Stomach (tissue), 9 donors: ENCODE results near the gene DNAI4. TPM values are rescaled to one million over a fixed set of nuclear protein-coding genes. Genes with fewer than 3 reads are reported as not detected.

ENCODE experiments used
- DNase-seq, 2 donors: peaks; one replicate each; pipeline versions ENCODE4 v3.0.0 to v3.0.0-alpha.2; 2013 to 2019
- H3K27ac ChIP-seq, 5 donors: fragments of 200-600 bp in 4 of 5; sonication (generic) in 4 of 5; one replicate each; pipeline ENCODE4 v1.5.1; 2013 to 2019; ENCODE audit warnings: mild to moderate bottlenecking in 1 of 5, moderate library complexity in 1 of 5
- H3K27me3 ChIP-seq, 3 donors: fragments of 200-600 bp; sonication (generic); one replicate each; pipeline ENCODE4 v1.5.1; 2017 to 2019; ENCODE audit warnings: mixed run types in 1 of 3
- H3K36me3 ChIP-seq, 4 donors: fragments of 200-600 bp; sonication (generic); 1 replicate in 3 of 4; 2 replicates in 1 of 4; pipeline ENCODE4 v1.5.1; 2016 to 2019
- H3K4me1 ChIP-seq, 4 donors: fragments of 200-600 bp; sonication (generic); one replicate each; pipeline ENCODE4 v1.5.1; 2016 to 2019
- H3K4me3 ChIP-seq, 4 donors: fragments of 200-600 bp; sonication (generic) in 3 of 4; one replicate each; pipeline ENCODE4 v1.5.1; 2016 to 2019; ENCODE audit warnings: mild to moderate bottlenecking in 1 of 4
- H3K9me3 ChIP-seq, 4 donors: fragments of 200-600 bp; sonication (generic); one replicate each; pipeline ENCODE4 v1.5.1; 2016 to 2019
- CTCF ChIP-seq, 7 experiments: fragments of 450-650 bp in 4 of 7; fragments of 200-600 bp in 3 of 7; sonication (generic) in 3 of 7; IDR thresholded peaks; one replicate each; pipeline ENCODE4 v1.5.1; 2016 to 2019; ENCODE audit warnings: antibody characterized with exemption in 7 of 7, control low read depth in 2 of 7, mild to moderate bottlenecking in 1 of 7
- EP300 ChIP-seq: sonication (generic); formaldehyde crosslinking; IDR thresholded peaks from one replicate; pipeline ENCODE4 v1.6.1; 2017; ENCODE audit warnings: antibody characterized with exemption
- POLR2A ChIP-seq, 4 donors: fragments of 450-650 bp; IDR thresholded peaks; one replicate each; pipeline ENCODE4 v1.6.1; 2016; ENCODE audit warnings: antibody characterized with exemption in 4 of 4, control low read depth in 2 of 4, mild to moderate bottlenecking in 1 of 4, moderate library complexity in 1 of 4
- POLR2AphosphoS5 ChIP-seq, 3 donors: sonication (generic); formaldehyde crosslinking; IDR thresholded peaks; one replicate each; pipeline ENCODE4 v1.6.1; 2016; ENCODE audit warnings: antibody characterized with exemption in 3 of 3
- WGBS, 5 donors: extraction: QIAGEN DNeasy Blood & Tissue Kit in 3 of 5; methylation state at CpG; one replicate each; pipeline versions ENCODE4 v1.1.5 to v1.1.7; 2013 to 2018; 5-methylcytosine and 5-hydroxymethylcytosine counted together
- intact Hi-C: fragments of 100-400 bp; cut with DNase I; formaldehyde crosslinking; loops from one replicate; pipeline ENCODE4 v1.15.1; 2023; ENCODE audit warnings: low total_unique reads
- polyA plus RNA-seq, 3 donors: library from polyadenylated mRNA; stranded (reverse); fragments of 200-250 nt; gene quantifications; one replicate each; pipeline ENCODE4 v1.2.3, GENCODE V29; 2013
- total RNA-seq, 5 donors: library from RNA; depleted of rRNA; stranded (reverse); fragments of >200 nt; gene quantifications; one replicate each; pipeline versions ENCODE4 v1.1.0 to v1.2.3, GENCODE V29; 2014 to 2016
- donor health status: healthy with polysubstance abuse.
- donor health status: Bipolar disorder and iron deficiency.
- donor health status: healthy.

DNAI4 gene
- total and polyA plus RNA-seq, 8 donors = 0.44 to 9.5 (median 6.2) TPM; not detected in 1

GRCh38 chr1:66930823-66931174 is 6.1 kb upstream of the DNAI4 start:
- 0 to 1% (median 0%) methylated on average over 6 of the region's 6 CpGs for WGBS, 5 donors
- H3K4me1 ChIP-seq = peaks cover 27 to 72% (median 58%) of the 10 kb centered on the region in 4 donors

GRCh38 chr1:66929999-66930822 is 5.6 kb upstream of the DNAI4 start:
- no peaks in the 10 kb centered on the region for H3K9me3 ChIP-seq
- H3K36me3 ChIP-seq = no peaks in the 10 kb centered on the region
- intact Hi-C loops = no loop called here
- H3K4me3 ChIP-seq = peak overlapping the region; percentile 71 to 89 (median 86)
- 0 to 1% (median 0%) methylated on average over 29 to 83 of the region's 83 CpGs for WGBS, 5 donors
- H3K4me1 ChIP-seq = peaks cover 28 to 70% (median 59%) of the 10 kb centered on the region in 4 donors
- TF ChIP-seq POLR2AphosphoS5 (IDR thresholded peaks at IDR 0.05) (peak; percentile 70 to 91 (median 87)), EP300 (no peak), CTCF (IDR thresholded peaks at IDR 0.05) (peak in 4 of 7 experiments; percentile 25 to 71 (median 32)), POLR2A (IDR thresholded peaks at IDR 0.05) (peak in 2 of 4 donors; percentile 51 to 58)
- H3K27ac ChIP-seq = peak overlapping the region; percentile 98 to 100 (median 99)
- DNase-seq = peak; percentile 96 to 98
- H3K27me3 ChIP-seq = no peaks in the 10 kb centered on the region

More at GRCh38 chr1:66930823-66931174, 6.1 kb upstream of the DNAI4 start:
- intact Hi-C loops = no loop called here
- Histone ChIP-seq H3K27me3 (no peaks in the 10 kb centered on the region), H3K27ac (peak overlapping the region; percentile 98 to 100 (median 99)), H3K9me3 (no peaks in the 10 kb centered on the region), H3K4me3 (peak overlapping the region; percentile 71 to 89 (median 86)), H3K36me3 (no peaks in the 10 kb centered on the region)
- no peak for TF ChIP-seq POLR2A (IDR thresholded peaks at IDR 0.05)
- TF ChIP-seq CTCF (IDR thresholded peaks at IDR 0.05) = no peak
- TF ChIP-seq EP300 = no peak
- no peak for TF ChIP-seq POLR2AphosphoS5 (IDR thresholded peaks at IDR 0.05)
- DNase-seq = no peak

GRCh38 chr1:66929691-66929998 is 5.0 kb upstream of the DNAI4 start:
- TF ChIP-seq CTCF (IDR thresholded peaks at IDR 0.05) = no peak
- TF ChIP-seq EP300 = no peak
- no peak for TF ChIP-seq POLR2AphosphoS5 (IDR thresholded peaks at IDR 0.05)
- no peak for TF ChIP-seq POLR2A (IDR thresholded peaks at IDR 0.05)
- intact Hi-C loops = no loop called here
- Histone ChIP-seq H3K9me3 (no peaks in the 10 kb centered on the region), H3K36me3 (no peaks in the 10 kb centered on the region), H3K27ac (peak overlapping the region; percentile 98 to 100 (median 99)), H3K4me3 (peak overlapping the region; percentile 71 to 89 (median 86)), H3K4me1 (peaks cover 25 to 64% (median 53%) of the 10 kb centered on the region in 4 donors), H3K27me3 (no peaks in the 10 kb centered on the region)
- WGBS, 5 donors = 7 to 14% (median 11%) methylated on average over 9 of the region's 9 CpGs
- no peak for DNase-seq

- Histone ChIP-seq H3K27me3 (no peaks in the 10 kb centered on the region), H3K4me1 (peaks cover 23 to 62% (median 50%) of the 10 kb centered on the region in 4 donors), H3K27ac (peak overlapping the region; percentile 98 to 100 (median 99)), H3K9me3 (no peaks in the 10 kb centered on the region), H3K36me3 (no peaks in the 10 kb centered on the region), H3K4me3 (peak overlapping the region; percentile 71 to 89 (median 86))
- DNase-seq = no peak
- intact Hi-C loops = no loop called here
- TF ChIP-seq POLR2AphosphoS5 (IDR thresholded peaks at IDR 0.05) (no peak), POLR2A (IDR thresholded peaks at IDR 0.05) (no peak), CTCF (IDR thresholded peaks at IDR 0.05) (no peak), EP300 (no peak)
- 34 to 65% (median 46%) methylated on average over 3 of the region's 3 CpGs for WGBS, 5 donors
These were observed 4.6 kb upstream of the DNAI4 start for GRCh38 chr1:66929146-66929688.
